ENCODE results near the gene TNIP2. TPM values are rescaled to one million over a fixed set of nuclear protein-coding genes. Genes with fewer than 3 reads are reported as not detected.

Gene TNIP2, protein sequence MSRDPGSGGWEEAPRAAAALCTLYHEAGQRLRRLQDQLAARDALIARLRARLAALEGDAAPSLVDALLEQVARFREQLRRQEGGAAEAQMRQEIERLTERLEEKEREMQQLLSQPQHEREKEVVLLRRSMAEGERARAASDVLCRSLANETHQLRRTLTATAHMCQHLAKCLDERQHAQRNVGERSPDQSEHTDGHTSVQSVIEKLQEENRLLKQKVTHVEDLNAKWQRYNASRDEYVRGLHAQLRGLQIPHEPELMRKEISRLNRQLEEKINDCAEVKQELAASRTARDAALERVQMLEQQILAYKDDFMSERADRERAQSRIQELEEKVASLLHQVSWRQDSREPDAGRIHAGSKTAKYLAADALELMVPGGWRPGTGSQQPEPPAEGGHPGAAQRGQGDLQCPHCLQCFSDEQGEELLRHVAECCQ
- 42.0 and 45.9 TPM in 2 replicates for total RNA-seq

DNA sequence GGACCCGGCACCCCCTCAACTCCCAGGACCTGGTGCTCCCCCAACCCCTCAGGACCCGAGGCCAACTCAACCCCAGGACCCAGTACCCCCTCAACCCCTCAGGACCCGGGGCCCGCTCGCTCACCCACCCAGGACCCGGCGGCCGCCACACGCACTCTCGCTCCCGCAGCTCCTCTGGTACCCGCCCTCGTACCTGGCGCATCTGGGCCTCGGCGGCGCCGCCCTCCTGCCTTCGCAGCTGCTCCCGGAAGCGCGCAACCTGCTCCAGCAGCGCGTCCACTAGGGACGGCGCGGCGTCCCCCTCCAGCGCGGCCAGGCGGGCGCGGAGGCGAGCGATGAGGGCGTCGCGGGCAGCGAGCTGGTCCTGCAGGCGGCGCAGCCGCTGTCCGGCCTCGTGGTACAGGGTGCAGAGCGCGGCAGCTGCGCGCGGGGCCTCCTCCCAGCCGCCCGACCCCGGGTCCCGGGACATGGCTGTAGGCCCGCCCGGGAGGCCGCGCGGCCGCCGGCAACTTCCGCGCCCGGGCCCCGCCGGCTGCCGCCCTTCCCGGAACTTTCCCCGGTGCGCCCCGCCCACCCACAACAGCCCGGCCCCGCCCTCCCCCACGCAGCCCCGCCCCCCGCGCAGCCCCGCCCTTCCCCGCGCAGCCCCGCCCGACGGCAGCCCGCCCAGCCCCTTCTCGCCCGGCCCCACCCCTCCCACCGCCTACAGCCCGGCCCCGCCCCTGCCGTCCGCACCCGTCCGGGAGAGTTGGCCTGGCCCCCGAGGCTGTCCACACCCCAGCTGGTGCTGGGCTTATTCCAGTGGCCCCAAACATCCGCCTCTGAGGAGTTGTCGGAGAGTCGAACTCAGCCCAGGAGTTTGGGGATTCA lies at the start of gene TNIP2:
TSS of gene TNIP2 (minus strand) at position 516 of the 870 bp plus-strand sequence. CDS start at position 469, 47 bp downstream.

DNA sequence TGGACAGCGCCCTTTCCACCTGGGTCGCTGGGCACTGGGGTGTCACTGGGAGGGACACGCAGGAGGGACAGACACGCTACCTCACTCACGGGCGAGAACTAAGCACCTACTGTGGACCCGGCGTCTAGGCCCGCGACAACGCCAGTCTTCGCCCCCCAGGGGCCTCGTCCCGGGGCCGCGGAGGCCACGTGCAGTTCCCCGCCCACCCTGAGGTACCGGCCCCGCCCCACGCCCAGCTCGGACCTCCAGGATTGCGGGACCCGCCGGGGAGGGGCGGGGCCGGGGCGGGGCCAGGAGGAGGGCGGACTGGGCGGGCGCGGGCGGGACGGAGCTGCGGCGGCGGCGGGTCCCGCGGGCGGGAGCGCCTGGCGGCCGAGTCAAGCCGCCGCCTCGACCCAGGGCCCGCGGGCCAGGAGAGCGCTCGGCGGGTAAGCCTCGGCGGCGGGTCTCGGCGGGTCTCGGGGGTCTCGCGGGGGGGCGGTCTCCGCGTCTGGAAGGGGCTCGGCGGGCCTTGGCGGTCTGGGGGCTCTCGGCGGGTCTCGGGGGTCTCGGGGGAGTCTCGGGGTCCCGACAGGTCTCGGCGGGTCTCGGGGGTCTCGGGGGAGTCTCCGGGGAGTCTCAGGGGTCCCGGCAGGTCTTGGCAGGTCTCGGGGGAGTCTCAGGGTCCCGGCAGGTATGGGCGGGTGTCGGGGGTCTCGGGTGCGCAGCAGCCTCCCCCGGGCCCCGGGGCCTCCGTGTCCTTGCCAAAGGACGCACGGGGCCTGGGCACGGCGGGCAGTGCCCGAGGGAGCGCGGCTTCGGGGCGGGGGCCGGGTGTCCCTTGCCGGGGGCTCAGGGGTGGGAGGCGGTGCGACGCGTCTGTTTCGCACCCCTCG lies 36.8 kb upstream of the TNIP2 start, which contains the start of gene SH3BP2:
TSS of gene SH3BP2 (plus strand) at position 375 of the 875 bp plus-strand sequence. CDS start 27,533 bp downstream, outside the sequence.

Other genes with a start within 250 kb of the TNIP2 start
- 22.2 and 23.2 TPM in 2 replicates for gene FAM193A, start 219.7 kb downstream of the TNIP2 start, total RNA-seq
- 17.3 and 26.6 TPM in 2 replicates for gene SH3BP2, start 36.7 kb upstream of the TNIP2 start, total RNA-seq
- gene ADD1, start 87.5 kb upstream of the TNIP2 start, total RNA-seq: 165 and 194 TPM in 2 replicates
- gene NOP14, start 207.1 kb upstream of the TNIP2 start, total RNA-seq: 14.1 and 18.2 TPM in 2 replicates
- gene GRK4, start 207.2 kb upstream of the TNIP2 start, total RNA-seq: 5.5 and 7.8 TPM in 2 replicates

Data from placental epithelial cell (primary cell).